HepG2 (cell line): Measurements from ENCODE around the gene CALML4. TPM values are rescaled to one million over a fixed set of nuclear protein-coding genes. Genes with fewer than 3 reads are reported as not detected.

Source experiments
- IKZF5 ChIP-seq: IDR thresholded peaks from 2 replicates; pipeline ENCODE4 v1.6.1; 2018; ENCODE audit warnings: missing genetic modification reagents, mild to moderate bottlenecking, missing compliant biosample characterization
- NFKBIZ ChIP-seq: IDR thresholded peaks from 2 replicates; pipeline ENCODE4 v1.6.1; 2018; ENCODE audit warnings: missing genetic modification reagents, missing compliant biosample characterization
- NKX3-1 ChIP-seq: sonication (generic); formaldehyde crosslinking; IDR thresholded peaks from 2 replicates; pipeline ENCODE4 v1.5.0; 2020; ENCODE audit warnings: missing genetic modification reagents
- PAXIP1 ChIP-seq: sonication (generic); formaldehyde crosslinking; conservative IDR thresholded peaks from 2 replicates; pipeline ENCODE4 v1.4.0; 2020; ENCODE audit warnings: mild to moderate bottlenecking, missing genetic modification reagents, moderate library complexity
- REPIN1 ChIP-seq: sonication (generic); formaldehyde crosslinking; IDR thresholded peaks from 2 replicates; pipeline ENCODE4 v1.8.0; 2022; ENCODE audit warnings: missing genetic modification reagents, low read depth, mild to moderate bottlenecking, borderline replicate concordance
- RNF2 ChIP-seq: fragments of 450-650 bp; conservative IDR thresholded peaks from 2 replicates; pipeline ENCODE4 v1.6.1; 2016; ENCODE audit warnings: low read depth
- SAP130 ChIP-seq: IDR thresholded peaks from 2 replicates; pipeline ENCODE4 v1.6.1; 2016; ENCODE audit warnings: low read depth
- SMAD1 ChIP-seq: sonication (generic); formaldehyde crosslinking; IDR thresholded peaks from 2 replicates; pipeline ENCODE4 v1.4.0; 2020; ENCODE audit warnings: missing genetic modification reagents, low read depth, mild to moderate bottlenecking, borderline replicate concordance
- SNAPC2 ChIP-seq: sonication (generic); formaldehyde crosslinking; IDR thresholded peaks from 2 replicates; pipeline ENCODE4 v1.8.1; 2022; ENCODE audit warnings: mild to moderate bottlenecking, missing genetic modification reagents
- SOX13 ChIP-seq, 3 experiments: fragments of 450-650 bp in 1 of 3; sonication (generic) in 1 of 3; formaldehyde crosslinking in 1 of 3; IDR thresholded peaks in 2 of 3; conservative IDR thresholded peaks in 1 of 3; 2 replicates each; pipeline versions ENCODE4 v1.5.0 to v1.6.1; 2016 to 2020; ENCODE audit warnings: antibody characterized with exemption in 1 of 3, mild to moderate bottlenecking in 1 of 3, missing compliant biosample characterization in 1 of 3, missing genetic modification reagents in 1 of 3, moderate library complexity in 1 of 3
- UBTF ChIP-seq: sonication (generic); formaldehyde crosslinking; IDR thresholded peaks from 2 replicates; pipeline ENCODE4 v1.4.0; 2020; ENCODE audit warnings: mild to moderate bottlenecking, missing genetic modification reagents
- ZFP41 ChIP-seq: sonication (generic); formaldehyde crosslinking; IDR thresholded peaks from 2 replicates; pipeline ENCODE4 v1.4.0; 2020; ENCODE audit warnings: mild to moderate bottlenecking, missing genetic modification reagents, borderline replicate concordance
- ZNF253 ChIP-seq: sonication (generic); formaldehyde crosslinking; IDR thresholded peaks from 2 replicates; pipeline ENCODE4 v1.8.0; 2022; ENCODE audit warnings: mild to moderate bottlenecking, missing genetic modification reagents, borderline replicate concordance
- ZNF333 ChIP-seq: sonication (generic); formaldehyde crosslinking; IDR thresholded peaks from 2 replicates; pipeline ENCODE4 v1.4.0; 2020; ENCODE audit warnings: mild to moderate bottlenecking, missing genetic modification reagents, borderline replicate concordance
- ZNF691 ChIP-seq: sonication (generic); formaldehyde crosslinking; IDR thresholded peaks from 2 replicates; pipeline ENCODE4 v1.4.0; 2020; ENCODE audit warnings: missing genetic modification reagents, low read depth, mild to moderate bottlenecking, borderline replicate concordance
- ZNF770 ChIP-seq: sonication (generic); formaldehyde crosslinking; IDR thresholded peaks from 2 replicates; pipeline ENCODE4 v1.5.0; 2020; ENCODE audit warnings: mild to moderate bottlenecking, missing genetic modification reagents
- ZNF816 ChIP-seq: sonication (generic); formaldehyde crosslinking; IDR thresholded peaks from 2 replicates; pipeline ENCODE4 v1.8.0; 2022; ENCODE audit warnings: missing genetic modification reagents, mild to moderate bottlenecking, borderline replicate concordance
- ZNF850 ChIP-seq: sonication (generic); formaldehyde crosslinking; conservative IDR thresholded peaks from 2 replicates; pipeline ENCODE4 v1.9.0; 2021; ENCODE audit warnings: mild to moderate bottlenecking, missing genetic modification reagents
- polyA plus RNA-seq, 8 experiments: library from polyadenylated mRNA; depleted of rRNA in 3 of 8; stranded (reverse) in 7 of 8; unstranded in 1 of 8; fragments of >200 nt; fragmentation: Illumina TruSeq in 4 of 8; extraction: Trizol in 4 of 8; gene quantifications; 2 replicates each; pipeline versions ENCODE4 v1.2.1 to v1.2.3, GENCODE V29; 2011 to 2016; ENCODE audit warnings: low read depth in 4 of 8, missing spikeins in 1 of 8, mixed read lengths in 1 of 8; ENCODE audit not compliant: insufficient read depth in 1 of 8
- total RNA-seq, 5 experiments: library from RNA; depleted of rRNA; stranded (reverse); fragments of >200 nt; fragmentation: Illumina TruSeq; extraction: Trizol; gene quantifications; 2 replicates each; pipeline ENCODE4 v1.2.3, GENCODE V29; 2016; ENCODE audit warnings: low read depth in 1 of 5

The CALML4 gene
- total and polyA plus RNA-seq, 2 of the 13 experiments (the other 11 are each of a cell fraction or from before 2014, with no cell fraction given) = 3.6 to 8.7 TPM

- TF ChIP-seq UBTF (CRISPR knock-in tag) = peak; percentile 26; the same call in 1 of the 2 replicates
- peak; percentile 78 for TF ChIP-seq ZNF770
- TF ChIP-seq ZFP41 (CRISPR knock-in tag) = no peak
- no peak for TF ChIP-seq ZNF816 (CRISPR knock-in tag)
- peak; percentile 75 for TF ChIP-seq SAP130 (CRISPR knock-in tag)
- TF ChIP-seq SNAPC2 (CRISPR knock-in tag) = 0 out of 2 replicates have a peak, but pooled peaks have one; percentile 47
- TF ChIP-seq RNF2 = no peak
- no peak for TF ChIP-seq ZNF691 (CRISPR knock-in tag)
- TF ChIP-seq SMAD1 (CRISPR knock-in tag) = no peak
- TF ChIP-seq IKZF5 = no peak
- TF ChIP-seq ZNF253 (CRISPR knock-in tag) = no peak
- no peak for TF ChIP-seq ZNF333
- TF ChIP-seq NKX3-1 (CRISPR knock-in tag) = no peak
- no peak for TF ChIP-seq ZNF850
- TF ChIP-seq NFKBIZ (CRISPR knock-in tag) = no peak
- TF ChIP-seq REPIN1 (CRISPR knock-in tag) = peak; percentile 61; the same call in 1 of the 2 replicates
- TF ChIP-seq SOX13 (IDR thresholded peaks at IDR 0.05) = no peak
- TF ChIP-seq SOX13 (CRISPR knock-in tag; conservative IDR thresholded peaks at IDR 0.05 in 1 of 2, IDR thresholded peaks at IDR 0.05 in 1 of 2) = no peak
- peak; percentile 81 for TF ChIP-seq PAXIP1 (CRISPR knock-in tag)
These were observed at the start of gene CALML4 (continued) for GRCh38 chr15:68204776-68205557.
